ENCODE results near the gene TTC23.

TTC23 gene

DNA sequence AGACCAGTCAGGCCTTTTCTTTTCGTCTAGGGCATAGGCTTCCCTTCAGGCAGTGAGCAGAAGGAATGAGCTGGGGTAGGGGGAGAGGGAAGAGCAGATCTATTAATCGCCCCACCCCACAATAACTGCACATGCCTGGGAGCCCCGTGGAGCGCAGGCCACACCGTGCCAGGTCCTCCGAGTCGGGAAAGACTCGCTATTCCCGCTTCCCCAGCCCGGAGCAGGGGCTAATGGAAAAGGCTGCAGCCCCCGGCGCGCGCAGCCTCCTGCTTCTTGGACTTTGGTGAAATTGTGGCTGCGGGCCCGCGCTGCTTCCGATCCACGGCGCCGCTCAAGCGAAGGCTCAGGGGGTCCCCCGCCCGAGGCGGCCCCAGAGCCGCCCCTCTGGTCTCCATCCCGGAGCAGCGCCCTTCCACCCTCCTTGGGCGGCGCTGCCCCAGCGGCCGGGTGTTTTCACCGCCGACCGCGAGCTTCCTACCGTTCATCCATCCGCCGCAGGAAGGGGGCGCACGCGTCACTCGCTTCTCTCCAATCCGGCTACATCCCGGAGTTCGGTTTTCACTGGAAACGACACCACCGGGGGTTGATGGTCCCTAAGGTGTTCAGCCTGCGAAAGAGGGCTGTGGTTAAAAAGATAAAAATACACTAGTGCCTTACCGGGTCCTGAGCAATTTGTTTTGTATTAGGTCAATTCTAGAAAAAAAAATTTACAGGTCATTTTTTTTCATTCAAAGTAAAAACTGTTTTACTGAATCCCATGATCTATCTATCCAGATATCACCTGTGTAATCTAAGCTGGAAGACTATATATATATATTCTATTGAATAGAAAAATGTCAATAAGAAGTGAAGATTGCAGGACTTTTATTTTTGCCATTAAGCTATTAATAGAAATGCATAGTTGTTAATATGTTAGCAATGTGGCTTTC lies 148.9 kb downstream of the TTC23 start:
- peak; percentile 30 for DNase-seq

DNA sequence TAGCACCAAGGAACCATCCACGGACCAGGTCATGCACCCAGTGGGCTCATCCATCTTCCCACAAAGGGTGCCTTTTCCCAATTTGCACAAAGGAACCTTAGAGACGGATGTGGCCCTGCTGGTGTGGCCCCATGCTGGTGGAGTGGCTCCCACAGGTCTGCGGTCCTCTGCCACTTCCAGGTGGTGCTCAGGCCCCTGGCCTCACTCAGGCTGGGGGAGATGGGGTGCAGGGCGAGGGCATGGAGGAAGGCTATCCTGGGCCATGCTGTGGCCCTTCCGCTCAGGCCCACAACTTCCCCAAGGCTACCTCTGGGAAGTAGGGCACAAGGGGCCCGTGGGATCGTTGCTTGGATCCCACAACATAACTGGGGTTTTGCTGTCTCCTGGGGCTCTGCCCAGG lies 149.7 kb downstream of the TTC23 start:
- no peak for DNase-seq

DNA sequence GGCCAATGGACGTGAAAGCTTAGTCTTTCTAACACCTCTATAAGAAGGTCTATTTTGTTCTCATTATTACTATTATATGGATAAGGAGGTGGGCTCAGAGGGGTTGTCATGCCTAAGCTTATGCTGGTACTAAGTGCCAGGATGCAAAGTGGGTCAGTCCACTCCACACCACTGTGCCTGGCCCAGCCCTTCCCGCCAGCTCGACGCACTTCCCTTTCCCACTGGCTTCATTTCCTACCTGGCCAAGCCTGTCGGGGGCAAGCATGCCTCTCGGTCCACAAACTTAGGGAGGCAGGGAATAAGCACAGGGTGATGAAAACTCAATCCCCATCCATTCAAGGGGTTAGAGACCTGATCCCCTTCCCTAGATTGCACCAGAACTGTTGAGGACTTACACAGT lies 150.4 kb downstream of the TTC23 start:
- no peak for DNase-seq

DNA sequence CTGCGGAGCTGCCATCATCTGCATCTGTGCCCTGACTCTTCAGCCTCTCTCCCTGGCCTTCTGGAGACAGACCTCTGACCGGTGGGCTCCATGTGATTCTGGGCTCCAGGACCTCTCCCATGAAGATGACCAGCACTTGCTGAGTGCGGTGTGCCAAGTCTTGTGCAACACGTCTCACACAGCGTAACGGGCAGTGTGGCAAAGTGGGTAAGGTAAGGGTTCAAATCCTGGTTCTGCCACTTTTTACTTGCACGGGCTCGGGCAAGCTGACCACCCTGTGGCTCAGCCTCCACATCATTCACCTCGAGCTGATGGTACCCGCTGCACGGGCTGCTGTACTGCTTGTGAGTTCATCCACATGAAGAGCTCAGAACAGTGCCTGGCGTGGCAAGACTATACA lies 151.0 kb downstream of the TTC23 start:
- no peak for DNase-seq

DNA sequence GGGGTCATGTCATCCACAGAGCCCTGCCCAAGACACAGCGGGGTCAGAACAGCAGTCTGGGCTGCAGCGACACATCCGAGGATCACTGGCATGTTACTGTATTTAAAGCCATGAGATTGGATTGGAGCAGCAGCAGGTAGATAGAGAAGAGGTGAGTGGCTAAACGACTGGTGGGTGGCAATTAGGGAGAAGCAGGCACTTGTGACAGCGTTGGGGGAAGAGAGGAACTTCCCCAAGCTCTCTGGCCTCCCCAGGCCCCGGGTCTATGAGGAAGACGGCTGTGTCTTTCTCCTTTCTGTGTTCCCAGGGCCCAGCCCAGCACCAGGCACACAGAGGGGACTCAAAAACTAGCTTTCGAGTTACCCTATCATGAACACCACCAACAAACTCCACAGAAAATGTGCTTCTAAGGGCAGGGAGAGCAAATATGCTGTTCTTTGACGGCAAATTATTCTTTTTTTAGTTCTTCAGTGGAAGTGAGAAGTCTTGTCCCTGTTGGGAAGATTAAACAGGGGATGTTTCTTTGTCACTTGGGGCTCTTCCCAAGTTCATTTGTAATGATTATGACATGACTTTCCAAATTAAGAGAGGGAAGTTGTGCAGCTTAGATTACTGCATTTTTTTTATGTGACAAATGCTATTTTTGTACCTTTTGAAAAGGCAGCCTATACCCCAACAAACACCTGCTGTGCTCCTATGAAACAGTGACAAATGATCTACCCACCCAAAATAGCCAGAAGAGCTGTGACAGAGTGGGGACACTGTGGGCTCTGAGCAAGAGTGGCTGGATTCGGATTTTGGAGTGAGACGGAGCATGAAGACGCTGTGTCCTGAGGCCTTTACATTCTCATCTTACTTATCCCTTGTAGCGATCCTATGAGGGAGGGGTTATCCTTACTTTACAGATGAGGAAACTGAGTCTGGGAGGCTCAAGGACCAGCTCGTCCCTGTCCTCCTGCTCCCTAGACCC lies 151.7 kb downstream of the TTC23 start:
- DNase-seq = no peak

DNA sequence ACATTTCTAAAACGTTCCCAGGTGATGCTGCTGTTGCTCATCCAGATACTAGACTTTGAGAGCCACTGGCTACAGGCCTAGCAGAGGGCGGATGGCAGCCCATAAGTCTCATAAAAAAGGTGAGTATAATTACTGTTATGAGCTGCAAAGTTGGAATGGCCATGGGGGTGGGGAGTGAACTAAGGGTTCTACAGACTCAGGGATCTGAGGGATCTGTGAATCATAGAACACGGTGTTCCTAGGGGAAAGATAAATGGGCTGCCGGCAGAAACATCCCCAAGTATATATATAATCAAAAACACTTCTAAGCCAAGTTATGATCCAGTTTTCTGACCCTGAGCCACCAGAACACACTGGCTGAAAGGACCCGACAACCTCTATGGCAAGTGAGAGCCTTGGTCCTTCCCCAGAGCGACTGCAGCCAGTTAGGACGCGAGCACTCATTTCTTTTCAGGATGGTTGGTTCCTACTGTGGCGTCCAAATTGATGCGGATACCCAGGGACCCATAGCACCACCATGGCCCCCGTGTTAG lies 152.4 kb downstream of the TTC23 start:
- DNase-seq = no peak

DNA sequence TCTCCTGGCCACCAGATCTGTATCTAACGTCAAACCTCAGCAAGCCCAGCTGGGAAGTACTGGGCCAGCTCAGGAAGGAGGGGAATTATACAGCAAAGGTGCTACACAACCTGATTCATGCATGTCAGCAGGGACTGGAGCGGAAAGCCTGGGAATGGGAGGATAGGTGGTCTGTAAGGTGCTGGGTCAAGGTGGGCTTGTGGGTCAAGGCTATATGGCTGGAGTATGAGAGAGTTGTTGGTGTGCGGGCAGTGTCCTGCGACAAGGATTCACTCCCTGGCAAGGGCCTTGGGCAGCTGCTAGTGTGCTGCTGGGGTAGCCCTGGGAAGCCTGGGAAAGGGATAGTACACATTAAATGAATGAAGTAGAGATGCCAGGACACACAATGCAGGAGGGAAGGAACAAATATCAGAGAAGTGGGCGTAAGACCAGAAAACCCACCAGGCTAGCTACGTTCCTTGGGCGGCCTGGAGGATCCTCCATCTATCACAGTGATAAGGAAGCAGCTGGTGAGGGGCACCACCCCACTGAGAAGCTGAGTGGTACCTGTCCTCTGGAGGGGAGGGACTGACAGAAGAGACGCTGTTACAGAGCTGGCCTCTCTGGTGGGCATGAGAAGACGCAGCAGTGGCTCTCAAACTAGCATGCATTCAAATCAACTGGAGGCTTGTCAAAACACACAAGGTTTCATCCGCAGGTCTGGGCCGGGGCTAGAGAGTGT lies 153.0 kb downstream of the TTC23 start:
- DNase-seq = no peak

DNA sequence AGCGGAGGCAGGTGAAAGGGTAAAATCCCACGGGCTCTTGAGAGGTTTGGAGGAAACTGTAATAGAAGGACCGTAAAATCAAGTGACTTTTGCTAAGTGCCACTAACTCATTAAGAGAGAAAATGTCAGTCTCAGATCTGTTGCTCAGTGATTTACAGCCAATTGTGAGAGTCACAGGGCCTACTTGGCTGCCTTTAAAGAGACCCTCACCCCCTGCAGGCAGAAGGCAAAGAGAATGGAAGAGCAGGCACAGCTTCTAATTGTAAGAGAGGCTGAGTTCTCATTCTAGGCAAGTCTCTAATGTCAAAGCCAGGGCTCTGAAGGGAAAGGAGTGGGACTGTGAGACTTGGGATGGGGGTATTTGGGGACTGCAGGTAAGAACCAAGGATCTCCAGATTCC lies 153.8 kb downstream of the TTC23 start:
- DNase-seq = no peak

DNA sequence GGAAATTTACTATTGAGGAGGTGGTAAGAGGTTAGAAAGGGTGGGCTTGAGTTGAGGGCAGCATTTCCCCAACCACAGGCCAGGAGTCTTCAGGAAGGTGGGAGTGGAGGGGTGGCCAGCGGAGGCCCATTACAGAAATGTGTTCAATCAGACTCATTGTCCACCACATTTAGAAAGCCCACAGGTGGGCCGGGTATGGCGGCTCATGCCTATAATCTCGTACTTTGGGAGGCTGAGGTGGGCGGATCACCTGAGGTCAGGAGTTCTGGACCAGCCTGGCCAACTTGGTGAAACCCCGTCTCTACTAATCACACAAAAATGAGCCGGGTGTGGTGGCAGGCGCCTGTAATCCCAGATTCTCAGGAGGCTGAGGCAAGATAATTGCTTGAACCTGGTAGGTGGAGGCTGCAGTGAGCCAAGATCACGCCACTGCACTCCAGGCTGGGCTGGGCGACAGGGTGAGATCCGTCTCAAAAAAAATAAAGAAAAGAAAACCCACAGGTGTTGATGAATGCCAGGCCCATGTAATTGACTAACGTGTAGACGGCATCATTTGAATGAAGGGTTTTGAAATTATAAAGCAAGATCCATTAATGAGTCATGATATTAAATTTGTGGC lies 156.7 kb downstream of the TTC23 start:
- no peak for DNase-seq

DNA sequence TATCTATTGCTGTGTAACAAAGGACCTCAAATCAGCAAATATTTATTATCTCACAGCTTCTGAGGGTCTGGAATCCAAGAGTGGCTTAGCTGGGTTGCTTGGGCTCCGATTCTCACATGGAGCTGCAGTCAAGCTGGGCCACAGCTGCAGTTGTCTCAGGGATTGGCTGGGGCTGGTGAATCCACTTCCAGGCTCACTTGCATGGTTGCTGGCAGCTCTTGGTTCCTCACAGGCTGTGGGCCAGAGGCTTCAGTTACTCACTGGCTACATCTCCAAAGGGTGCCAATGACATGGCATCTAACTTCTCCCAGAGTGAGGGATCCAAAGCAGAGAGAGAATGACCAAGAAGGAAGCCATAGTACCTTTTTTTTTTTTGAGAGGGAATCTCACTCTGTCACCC lies 158.4 kb downstream of the TTC23 start:
- no peak for DNase-seq

DNA sequence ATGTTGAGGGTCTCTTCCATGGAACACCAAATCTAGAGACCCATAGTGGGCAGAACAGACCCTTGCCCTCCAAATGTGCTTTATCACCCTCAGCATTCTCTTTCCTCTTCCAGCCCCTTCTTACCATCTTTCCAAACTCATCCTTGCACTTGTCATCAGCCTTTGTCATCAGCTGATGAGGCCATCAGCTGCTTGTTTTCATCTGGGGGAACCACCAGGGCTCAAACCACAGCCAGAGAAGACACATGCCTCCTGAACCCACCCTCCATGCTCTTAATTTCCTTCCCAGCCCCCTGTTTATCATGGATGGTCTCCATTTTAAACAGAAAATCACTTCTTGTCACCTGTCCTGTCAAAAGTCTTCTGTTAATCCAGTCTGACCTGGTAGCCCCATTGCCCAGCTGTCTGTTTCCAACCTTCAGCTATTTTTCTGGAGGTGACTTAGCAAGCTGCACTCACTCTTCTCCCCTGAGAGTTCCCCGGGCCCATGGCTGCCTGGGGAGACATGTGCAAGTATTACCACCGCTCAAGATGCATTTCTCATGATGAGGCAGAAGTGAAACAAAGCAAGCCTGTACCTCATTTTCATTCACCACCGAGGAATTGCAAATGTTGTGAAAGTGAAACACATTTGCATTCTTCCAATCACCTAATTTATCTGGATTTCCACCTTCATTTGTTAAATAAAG lies 159.2 kb downstream of the TTC23 start:
- DNase-seq = no peak

DNA sequence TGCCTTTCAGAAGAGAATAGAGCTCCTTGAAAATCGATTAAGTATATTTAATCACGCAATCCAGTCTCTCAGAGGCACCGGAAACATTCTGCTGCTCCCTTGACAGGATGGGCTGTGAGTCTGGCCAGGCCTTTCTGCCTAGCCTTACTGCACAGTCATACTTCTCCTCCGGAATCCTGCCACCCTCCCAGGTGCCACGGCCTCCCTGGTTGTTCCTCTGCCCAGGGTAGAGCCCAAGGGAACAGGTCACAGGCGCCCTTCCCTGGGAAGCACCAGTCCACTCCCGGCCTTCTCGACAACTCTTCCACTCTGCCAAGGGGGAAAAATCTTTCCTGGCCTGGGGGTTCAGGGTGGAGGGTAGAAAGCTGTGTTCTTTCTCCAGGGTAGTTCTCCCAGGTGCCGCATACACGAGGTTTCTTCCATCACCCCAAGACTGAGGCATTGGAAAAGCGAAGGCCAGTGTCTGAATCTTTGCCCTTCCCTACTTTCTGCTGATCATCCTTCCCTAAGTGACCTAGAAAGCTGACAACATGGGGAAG lies 161.9 kb downstream of the TTC23 start:
- no peak for DNase-seq

DNA sequence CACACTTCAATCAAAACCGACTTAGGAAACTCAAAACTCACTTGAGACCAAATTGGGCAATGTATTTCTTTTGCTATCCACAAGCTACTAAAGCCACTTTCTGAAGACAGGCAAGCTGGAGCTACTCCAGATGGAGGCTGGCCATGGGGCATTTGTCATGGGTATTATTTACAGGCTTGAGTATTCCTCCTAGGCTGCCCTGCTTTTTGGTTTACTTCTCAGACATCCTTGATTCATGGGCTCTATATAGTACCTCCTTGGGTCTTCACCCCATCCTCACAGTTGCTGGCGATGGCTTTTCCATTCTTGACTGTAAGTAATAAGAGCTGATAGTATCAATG lies 163.1 kb downstream of the TTC23 start:
- DNase-seq = no peak

Data from NCI-H2227 treated with DMSO at 0.1 percent for 48 hours (cell line).